Activated naive CD4-positive, alpha-beta T cell treated with anti-CD3 and anti-CD28 coated beads for 36 hours (primary cell): ENCODE results near the gene SESN1. TPM values are rescaled to one million over a fixed set of nuclear protein-coding genes. Genes with fewer than 3 reads are reported as not detected.

ENCODE experiments used
- CTCF ChIA-PET: fragments of 350-600 bp; sonication (Branson Sonifier 250); formaldehyde crosslinking; loops from one replicate; lab custom pipeline; 2021; ENCODE audit warnings: antibody characterized with exemption; lab: Charles Lee
- DNase-seq: peaks from one replicate; pipeline ENCODE4 v3.0.0-alpha.2; 2020
- H3K27ac Mint-ChIP-seq: one replicate; pipeline ENCODE4 v1.8.0; 2021; ENCODE audit warnings: mild to moderate bottlenecking, mixed read lengths
- H3K27me3 Mint-ChIP-seq: one replicate; pipeline ENCODE4 v1.8.0; 2021; ENCODE audit warnings: low read depth, mixed read lengths
- H3K36me3 Mint-ChIP-seq: one replicate; pipeline ENCODE4 v1.8.0; 2021; ENCODE audit warnings: low read depth, mixed read lengths
- H3K4me1 Mint-ChIP-seq: one replicate; pipeline ENCODE4 v1.8.0; 2021; ENCODE audit warnings: low read depth, mixed read lengths
- H3K4me3 Mint-ChIP-seq: one replicate; pipeline ENCODE4 v1.8.0; 2021; ENCODE audit warnings: mild to moderate bottlenecking, moderate library complexity, mixed read lengths
- H3K9me3 Mint-ChIP-seq: one replicate; pipeline ENCODE4 v1.8.0; 2021; ENCODE audit warnings: mixed read lengths
- intact Hi-C: fragments of 100-400 bp; cut with micrococcal nuclease; formaldehyde crosslinking; loops from one replicate; pipeline ENCODE4 v1.15.1; 2023
- total RNA-seq, 2 experiments: library from RNA; stranded (reverse); gene quantifications; one replicate each; pipeline ENCODE4 v1.2.3, GENCODE V29; 2021

The SESN1 gene
- total RNA-seq, 2 experiments from 2014 or later: 34.0 to 35.0 TPM

DNA sequence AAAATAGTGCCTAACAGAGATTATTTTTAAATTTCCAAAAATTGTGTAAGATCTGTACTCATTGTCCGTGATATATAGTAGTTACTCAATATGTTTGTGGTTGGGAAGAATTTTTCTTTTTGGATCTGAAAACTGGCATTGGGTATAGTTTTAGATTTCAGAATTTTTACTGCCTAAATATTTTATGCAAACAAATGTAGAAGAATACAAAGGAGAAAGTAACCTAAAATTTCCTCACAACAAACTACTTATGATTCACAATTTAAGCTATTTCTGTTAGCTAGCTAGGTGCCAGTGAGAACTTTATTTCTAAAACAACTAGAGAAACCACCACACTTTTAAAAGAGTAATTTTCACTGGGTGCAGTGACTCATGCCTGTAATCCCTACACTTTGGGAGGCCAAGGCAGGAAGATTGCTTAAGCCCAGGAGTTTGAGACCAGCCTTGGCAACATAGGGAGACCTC, 38.8 kb downstream of the SESN1 start:
- Mint-ChIP-seq H3K27me3 (no peaks in the 10 kb centered on the region), H3K36me3 (no peaks in the 10 kb centered on the region), H3K4me3 (no peak overlapping the region), H3K27ac (no peak overlapping the region), H3K4me1 (peaks cover 29% of the 10 kb centered on the region), H3K9me3 (no peaks in the 10 kb centered on the region)
- intact Hi-C loops: loop anchor here (5.0 kb wide), 1 partner anchor 114 kb away; no protein-coding TSS in a partner anchor
- no peak for DNase-seq
- CTCF ChIA-PET: interaction anchor here (1.8 kb wide), 1 partner anchor 17 kb away, joined by 4 read pairs; no protein-coding TSS in a partner anchor

DNA sequence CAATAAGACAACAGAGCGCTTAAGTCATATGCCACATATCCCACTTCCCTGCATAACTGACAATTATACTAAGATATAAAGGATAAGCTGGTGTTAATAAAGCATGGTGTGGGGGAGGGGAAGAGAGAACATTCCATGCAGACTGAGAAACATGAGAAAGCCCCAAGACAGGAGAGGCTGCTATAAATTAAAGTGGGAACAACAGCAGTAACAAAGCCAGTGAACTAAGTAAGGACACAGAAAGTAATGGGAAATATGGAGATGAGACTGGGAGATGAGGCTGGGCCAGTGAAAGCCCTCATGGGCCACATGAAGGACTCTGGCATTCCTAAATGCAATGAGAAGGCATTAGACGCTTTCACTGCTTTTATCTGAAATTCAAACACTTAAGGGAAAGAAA, 41.3 kb downstream of the SESN1 start:
- CTCF ChIA-PET: no interaction called here
- H3K27me3 Mint-ChIP-seq: no peaks in the 10 kb centered on the region
- intact Hi-C loops: no loop called here
- H3K9me3 Mint-ChIP-seq: no peaks in the 10 kb centered on the region
- no peak overlapping the region for H3K4me3 Mint-ChIP-seq
- peaks cover 21% of the 10 kb centered on the region for H3K4me1 Mint-ChIP-seq
- DNase-seq: no peak
- peaks cover 2% of the 10 kb centered on the region for H3K36me3 Mint-ChIP-seq
- H3K27ac Mint-ChIP-seq: no peak overlapping the region

- Mint-ChIP-seq H3K36me3 (peaks cover 2% of the 10 kb centered on the region), H3K4me1 (peaks cover 24% of the 10 kb centered on the region)
Observed at GRCh38 chr6:109052852-109053251, 41.8 kb downstream of the SESN1 start.

GRCh38 chr6:109052018-109052651, 42.5 kb downstream of the SESN1 start:
- peaks cover 24% of the 10 kb centered on the region for H3K4me1 Mint-ChIP-seq
- intact Hi-C loops: no loop called here
- CTCF ChIA-PET: interaction anchor here (0.6 to 1.6 kb wide), 2 partner anchors 42 to 126 kb away, joined by 3 read pairs; no protein-coding TSS in a partner anchor
- H3K27ac Mint-ChIP-seq: no peak overlapping the region
- H3K36me3 Mint-ChIP-seq: peaks cover 2% of the 10 kb centered on the region
- H3K4me3 Mint-ChIP-seq: no peak overlapping the region
- DNase-seq: no peak
- no peaks in the 10 kb centered on the region for H3K27me3 Mint-ChIP-seq
- no peaks in the 10 kb centered on the region for H3K9me3 Mint-ChIP-seq

More at GRCh38 chr6:109052852-109053251, 41.8 kb downstream of the SESN1 start:
- H3K9me3 Mint-ChIP-seq: no peaks in the 10 kb centered on the region
- H3K4me3 Mint-ChIP-seq: no peak overlapping the region
- intact Hi-C loops: no loop called here
- H3K27ac Mint-ChIP-seq: no peak overlapping the region
- DNase-seq: no peak
- CTCF ChIA-PET: no interaction called here
- no peaks in the 10 kb centered on the region for H3K27me3 Mint-ChIP-seq

DNA sequence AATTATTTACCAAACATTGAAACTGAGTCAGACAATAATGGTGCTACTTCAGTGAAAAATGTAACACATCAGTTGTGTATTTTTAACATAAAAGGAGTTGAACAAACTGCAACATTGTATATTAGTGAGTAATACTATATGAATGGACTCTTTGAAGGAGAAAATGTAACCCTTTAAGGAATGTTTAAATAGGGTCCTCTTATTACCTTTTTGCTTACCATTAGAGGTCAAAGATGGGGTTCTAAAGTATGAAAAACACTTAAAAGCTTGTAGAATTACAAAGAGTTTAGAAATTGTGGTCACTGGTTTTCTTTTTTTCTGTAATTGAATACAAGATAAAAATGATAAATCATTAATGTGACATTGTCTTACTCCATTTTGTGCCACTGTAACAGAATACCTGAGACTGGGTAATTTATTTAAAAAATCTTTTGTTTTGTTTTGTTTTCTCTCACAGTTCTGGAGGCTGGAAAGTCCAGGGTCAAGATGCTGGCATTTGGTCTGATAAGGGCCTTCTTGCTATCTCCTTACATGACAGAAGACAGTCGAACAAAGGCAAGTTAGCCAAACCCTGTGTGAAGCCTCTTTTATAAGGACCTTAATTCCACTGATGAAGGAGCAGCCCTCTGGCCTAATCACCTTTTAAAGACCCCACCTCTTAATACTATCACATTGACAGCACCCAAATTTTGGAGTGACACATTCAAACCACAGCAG, 43.2 kb downstream of the SESN1 start:
- peaks cover 2% of the 10 kb centered on the region for H3K36me3 Mint-ChIP-seq
- CTCF ChIA-PET: interaction anchor here (0.6 to 1.6 kb wide), 3 partner anchors 41 to 234 kb away, joined by 3 read pairs; no protein-coding TSS in a partner anchor
- no peaks in the 10 kb centered on the region for H3K9me3 Mint-ChIP-seq
- no peak overlapping the region for H3K4me3 Mint-ChIP-seq
- H3K27ac Mint-ChIP-seq: no peak overlapping the region
- peaks cover 24% of the 10 kb centered on the region for H3K4me1 Mint-ChIP-seq
- DNase-seq: no peak
- intact Hi-C loops: no loop called here
- no peaks in the 10 kb centered on the region for H3K27me3 Mint-ChIP-seq

- Mint-ChIP-seq H3K9me3 (no peaks in the 10 kb centered on the region), H3K27ac (no peak overlapping the region), H3K4me3 (no peak overlapping the region), H3K36me3 (peaks cover 2% of the 10 kb centered on the region), H3K27me3 (no peaks in the 10 kb centered on the region), H3K4me1 (peaks cover 23% of the 10 kb centered on the region)
- intact Hi-C loops: no loop called here
- DNase-seq: no peak
- CTCF ChIA-PET: interaction anchor here (0.5 to 1.6 kb wide), 5 partner anchors 21 to 327 kb away, joined by 3 to 5 read pairs (median 3); no protein-coding TSS in a partner anchor
Observed at GRCh38 chr6:109050447-109051102, 44.1 kb downstream of the SESN1 start.

DNA sequence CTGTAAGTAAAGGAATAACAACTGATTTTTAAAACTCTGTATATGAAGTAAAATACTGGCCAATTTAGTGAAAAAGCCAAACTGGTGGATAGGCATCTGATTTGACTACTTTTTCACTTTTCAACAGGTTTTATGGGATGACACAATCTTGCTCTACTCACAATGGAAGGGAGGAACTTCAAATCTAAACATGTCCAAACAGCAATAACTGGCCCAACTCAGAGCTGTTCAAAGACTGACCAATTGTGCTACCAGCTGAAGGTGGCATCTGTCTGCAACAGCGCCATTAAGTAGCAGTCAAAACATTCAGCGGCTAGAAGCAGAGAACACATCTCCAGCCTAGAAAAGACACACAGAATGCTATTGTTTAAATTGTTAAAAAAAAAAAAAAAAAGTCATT, 44.6 kb downstream of the SESN1 start:
- H3K9me3 Mint-ChIP-seq: no peaks in the 10 kb centered on the region
- H3K36me3 Mint-ChIP-seq: peaks cover 2% of the 10 kb centered on the region
- no peaks in the 10 kb centered on the region for H3K27me3 Mint-ChIP-seq
- DNase-seq: no peak
- no peak overlapping the region for H3K27ac Mint-ChIP-seq
- H3K4me3 Mint-ChIP-seq: no peak overlapping the region
- H3K4me1 Mint-ChIP-seq: peaks cover 23% of the 10 kb centered on the region
- CTCF ChIA-PET: interaction anchor here (0.5 to 1.4 kb wide), 5 partner anchors 21 to 327 kb away, joined by 3 to 5 read pairs (median 4); no protein-coding TSS in a partner anchor
- intact Hi-C loops: no loop called here

GRCh38 chr6:109048670-109049415, 45.8 kb downstream of the SESN1 start:
- no peaks in the 10 kb centered on the region for H3K27me3 Mint-ChIP-seq
- H3K27ac Mint-ChIP-seq: no peak overlapping the region

GRCh38 chr6:109048176-109048575, 46.5 kb downstream of the SESN1 start:
- peaks cover 2% of the 10 kb centered on the region for H3K36me3 Mint-ChIP-seq
- H3K4me1 Mint-ChIP-seq: peaks cover 21% of the 10 kb centered on the region
- DNase-seq: no peak
- peak overlapping the region; percentile 17 for H3K27ac Mint-ChIP-seq
- no peaks in the 10 kb centered on the region for H3K9me3 Mint-ChIP-seq
- no peak overlapping the region for H3K4me3 Mint-ChIP-seq
- CTCF ChIA-PET: interaction anchor here (0.6 kb wide), 1 partner anchor 238 kb away, joined by 3 read pairs; no protein-coding TSS in a partner anchor
- no peaks in the 10 kb centered on the region for H3K27me3 Mint-ChIP-seq
- intact Hi-C loops: no loop called here

More at GRCh38 chr6:109048670-109049415, 45.8 kb downstream of the SESN1 start:
- Mint-ChIP-seq H3K36me3 (peaks cover 2% of the 10 kb centered on the region), H3K4me1 (peaks cover 23% of the 10 kb centered on the region), H3K9me3 (no peaks in the 10 kb centered on the region), H3K4me3 (no peak overlapping the region)
- DNase-seq: no peak
- intact Hi-C loops: no loop called here
- CTCF ChIA-PET: interaction anchor here (0.6 to 1.4 kb wide), 3 partner anchors 85 to 238 kb away, joined by 3 to 4 read pairs (median 4); no protein-coding TSS in a partner anchor

- Mint-ChIP-seq H3K9me3 (no peaks in the 10 kb centered on the region), H3K36me3 (peaks cover 2% of the 10 kb centered on the region), H3K4me3 (no peak overlapping the region), H3K4me1 (peaks cover 12% of the 10 kb centered on the region), H3K27me3 (no peaks in the 10 kb centered on the region), H3K27ac (no peak overlapping the region)
- DNase-seq: no peak
- intact Hi-C loops: no loop called here
- CTCF ChIA-PET: no interaction called here
Observed at GRCh38 chr6:109045493-109045892, 49.2 kb downstream of the SESN1 start.

DNA sequence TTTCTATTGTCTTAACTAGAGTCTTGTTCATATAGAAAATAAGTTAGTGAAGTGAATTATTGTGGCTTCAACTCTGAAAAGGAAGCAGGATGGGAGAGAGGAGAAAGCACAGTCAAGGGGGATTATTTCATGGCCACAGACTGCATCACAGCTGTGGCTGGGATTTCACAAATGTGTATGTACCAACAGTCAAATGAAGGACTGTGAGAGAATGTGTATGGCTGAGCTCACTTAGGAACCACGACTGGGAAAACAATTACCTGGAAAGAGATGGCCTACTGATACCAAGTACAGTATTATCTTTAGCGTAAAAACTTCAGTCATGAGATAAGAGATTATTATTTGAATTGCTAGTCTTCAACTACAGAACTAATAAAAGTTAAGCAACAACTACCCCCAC, 54.9 kb downstream of the SESN1 start:
- intact Hi-C loops: no loop called here
- Mint-ChIP-seq H3K36me3 (no peaks in the 10 kb centered on the region), H3K4me3 (no peak overlapping the region), H3K4me1 (peaks cover 23% of the 10 kb centered on the region), H3K27ac (no peak overlapping the region), H3K9me3 (no peaks in the 10 kb centered on the region), H3K27me3 (no peaks in the 10 kb centered on the region)
- no peak for DNase-seq
- CTCF ChIA-PET: no interaction called here
